EL (cell line): ENCODE results near the gene COQ4.
"Not testable (repeated sequence)": the region's sequence is repeated elsewhere in the genome, so short reads cannot be mapped to it uniquely, and the experiment has no call there.

Source experiments
- DNase-seq: peaks from one replicate; pipeline ENCODE4 v3.0.0-alpha.2; 2016

Gene COQ4

GRCh38 chr9:128304136-128304970 is 18.3 kb upstream of the COQ4 start:
- no peak for DNase-seq

DNA sequence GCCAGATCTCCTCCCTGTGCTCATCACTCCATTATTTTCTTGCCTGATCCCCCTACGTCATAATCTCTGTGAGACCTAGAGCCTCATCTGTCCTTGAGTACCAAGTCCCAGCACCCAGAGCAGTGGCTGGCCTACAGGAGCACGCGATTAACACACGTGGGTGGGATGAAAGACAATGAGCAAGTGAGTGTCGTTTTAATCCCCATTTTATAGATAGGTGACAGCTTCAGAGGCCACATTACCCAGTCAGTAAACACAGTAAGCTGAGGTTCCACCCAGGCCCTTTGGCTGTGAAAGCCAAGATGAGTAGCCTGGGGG is 17.7 kb upstream of the COQ4 start:
- no peak for DNase-seq

- no peak for DNase-seq
Measured at GRCh38 chr9:128309551-128309950, 13.1 kb upstream of the COQ4 start.

- DNase-seq, result no peak
Measured at GRCh38 chr9:128310461-128310860, 12.2 kb upstream of the COQ4 start.

DNA sequence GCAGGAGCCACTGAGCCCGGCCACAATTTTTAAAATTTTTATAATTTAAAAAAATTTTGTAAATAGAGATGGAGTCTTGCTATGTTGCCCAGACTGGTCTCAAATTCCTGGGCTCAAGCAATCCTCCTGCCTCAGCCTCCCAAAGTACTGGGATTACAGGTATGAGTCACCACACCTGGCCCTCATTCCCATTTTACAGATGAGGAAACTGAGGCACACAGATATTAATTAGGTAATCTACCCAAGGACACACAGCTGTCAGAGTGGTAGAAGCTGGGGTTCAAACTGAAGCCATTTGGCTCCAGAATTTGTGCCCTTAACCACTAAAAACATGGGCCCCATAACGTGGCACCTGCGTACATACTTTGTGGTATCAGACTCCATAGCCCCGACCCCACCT is 7.9 kb upstream of the COQ4 start:
- no peak for DNase-seq

GRCh38 chr9:128316421-128316820 is 6.2 kb upstream of the COQ4 start:
- no peak for DNase-seq

GRCh38 chr9:128317629-128318028 is 5.0 kb upstream of the COQ4 start:
- DNase-seq, result no peak

DNA sequence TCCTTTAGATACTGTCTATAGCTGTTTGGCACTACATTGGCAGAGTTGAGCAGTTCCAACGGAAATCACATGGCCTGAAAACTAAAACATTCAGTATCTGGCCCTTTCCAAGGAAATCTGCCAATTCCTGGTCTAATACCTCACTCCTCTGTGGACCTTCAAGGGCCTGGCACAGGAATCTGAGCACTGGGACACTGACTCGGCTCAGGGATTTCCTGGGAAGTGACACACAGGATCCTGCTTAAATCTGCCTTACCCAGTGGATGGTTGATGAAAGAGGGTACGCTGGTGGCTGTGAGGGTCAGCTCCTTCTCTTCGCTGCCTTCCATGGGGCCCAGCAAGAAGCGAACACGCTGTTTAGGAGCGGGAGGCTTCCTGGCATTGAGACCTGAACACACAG is 1.3 kb upstream of the COQ4 start:
- no peak for DNase-seq

GRCh38 chr9:128321879-128322403 is 698 bp upstream of the COQ4 start:
- no peak for DNase-seq

DNA sequence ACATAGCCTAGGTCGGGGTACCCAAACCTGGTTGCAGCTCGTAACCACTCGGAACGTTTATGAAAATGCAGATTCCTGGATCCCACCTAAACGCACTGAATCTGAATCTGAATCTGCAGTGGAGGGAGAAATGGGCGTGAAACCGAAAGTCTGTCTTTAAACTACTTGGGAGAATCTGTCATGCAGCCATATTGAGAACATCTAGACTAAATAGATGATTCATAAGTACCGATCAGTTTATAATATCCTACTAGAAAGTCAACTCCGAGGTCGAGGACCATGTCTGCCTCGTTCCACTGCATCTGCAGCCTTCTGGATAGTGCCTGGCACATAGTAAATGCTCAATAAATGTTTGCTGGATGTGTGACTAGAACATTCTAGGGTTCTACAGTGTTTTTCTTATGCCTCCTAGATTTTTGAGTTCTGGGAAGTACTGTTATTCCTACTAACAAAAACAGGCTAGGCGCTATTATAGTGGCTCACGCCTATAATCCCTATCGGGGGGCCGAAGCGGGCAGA is 632 bp downstream of the COQ4 start:
- peak; percentile 29 for DNase-seq

DNA sequence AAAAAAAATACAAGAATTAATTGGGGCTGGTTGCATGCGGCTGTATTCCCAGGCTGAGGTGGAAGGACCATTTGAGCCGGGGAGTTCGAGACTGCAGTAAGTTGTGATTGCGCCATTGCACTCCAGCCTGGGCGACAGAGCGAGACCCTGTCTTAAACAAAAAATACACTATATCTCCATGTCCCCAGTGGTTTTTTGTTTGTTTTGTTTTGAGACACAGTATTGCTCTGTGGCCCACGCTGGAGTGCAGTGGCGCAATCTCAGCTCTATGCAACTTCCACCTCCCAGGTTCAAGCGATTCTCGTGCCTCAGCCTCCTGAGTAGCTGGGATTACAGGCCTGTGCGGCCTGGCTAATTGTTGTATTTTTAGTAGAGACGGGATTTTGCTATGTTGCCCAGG is 1.2 kb downstream of the COQ4 start:
- no peak for DNase-seq

GRCh38 chr9:128324401-128324800 is 1.8 kb downstream of the COQ4 start:
- no peak for DNase-seq

GRCh38 chr9:128325629-128326028 is 3.0 kb downstream of the COQ4 start:
- no peak for DNase-seq

DNA sequence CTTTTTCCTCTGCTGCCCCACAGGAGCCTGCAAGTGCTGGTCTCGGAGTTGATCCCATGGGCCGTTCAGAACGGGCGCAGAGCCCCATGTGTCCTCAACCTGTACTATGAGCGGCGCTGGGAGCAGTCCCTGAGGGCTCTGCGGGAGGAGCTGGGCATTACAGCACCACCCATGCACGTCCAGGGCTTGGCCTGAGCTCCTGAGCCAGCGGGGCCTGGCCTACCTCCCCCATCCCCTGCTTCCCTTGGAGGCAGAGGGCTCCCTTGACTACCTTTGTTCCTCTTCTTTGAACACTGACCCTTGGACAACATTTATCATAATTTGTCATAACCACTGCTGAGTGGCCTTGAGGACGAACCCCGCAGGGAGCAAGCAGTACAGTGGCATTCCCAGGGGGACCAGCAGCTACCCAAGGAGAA is 10.8 kb downstream of the COQ4 start:
- no peak for DNase-seq

- DNase-seq, result no peak
Measured at GRCh38 chr9:128335161-128335560, 12.5 kb downstream of the COQ4 start.

- DNase-seq, result no peak
Measured at GRCh38 chr9:128335914-128336313, 13.3 kb downstream of the COQ4 start.

DNA sequence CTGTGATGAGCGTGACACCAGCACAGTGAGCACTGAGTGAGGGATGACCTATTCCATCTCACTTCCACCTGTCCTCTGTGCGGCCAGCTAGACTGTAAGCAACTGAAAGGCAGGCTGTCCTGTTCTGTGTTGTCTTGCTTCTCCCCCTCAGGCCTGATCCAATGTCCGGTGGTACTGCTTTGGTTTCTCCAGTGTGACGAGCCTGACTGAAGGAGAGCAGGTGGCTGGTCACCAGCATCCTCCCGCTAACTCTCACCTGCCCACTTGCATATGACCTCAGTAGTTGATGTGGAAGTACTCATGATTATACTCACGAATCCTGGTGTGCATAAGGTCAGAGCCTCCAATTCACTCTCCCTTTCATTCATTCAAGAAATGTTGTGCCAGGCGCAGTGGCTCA is 15.3 kb downstream of the COQ4 start:
- no peak for DNase-seq

DNA sequence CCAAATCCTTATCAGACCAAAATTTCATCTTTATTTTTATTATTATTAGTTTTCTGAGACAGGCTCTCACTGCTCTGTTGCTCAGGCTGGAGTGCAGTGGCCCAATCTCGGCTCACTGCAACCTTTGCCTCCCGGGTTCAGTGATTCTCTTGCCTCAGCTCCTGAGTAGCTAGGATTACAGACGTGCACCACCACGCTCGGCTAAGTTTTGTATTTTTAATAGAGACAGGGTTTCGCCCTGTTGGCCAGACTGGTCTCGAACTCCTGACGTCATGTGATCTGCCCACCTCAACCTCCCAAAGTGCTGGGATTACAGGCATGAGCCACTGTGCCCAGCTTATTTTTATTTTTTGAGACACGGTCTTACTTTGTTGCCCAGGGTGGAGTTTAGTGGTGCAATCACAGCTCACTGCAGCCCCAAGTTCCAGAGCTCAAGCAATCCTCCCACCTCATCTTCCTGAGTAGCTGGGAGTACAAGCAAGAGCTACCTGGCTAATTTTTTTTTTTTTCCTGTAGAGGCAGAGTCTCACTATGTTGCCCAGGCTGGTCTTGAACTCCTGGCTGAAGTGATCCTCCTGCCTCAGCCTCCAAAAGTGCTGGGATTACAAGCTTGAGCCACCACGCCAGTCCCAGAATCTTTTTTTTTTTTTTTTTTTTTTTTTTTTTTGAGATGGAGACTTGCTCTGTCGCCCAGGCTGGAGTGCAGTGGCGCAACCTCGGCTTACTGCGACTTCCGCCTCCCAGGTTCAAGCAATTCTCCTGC is 16.4 kb downstream of the COQ4 start:
- not testable (repeated sequence) for DNase-seq

GRCh38 chr9:128339761-128340690 is 17.4 kb downstream of the COQ4 start, which contains the start of gene SLC27A4:
TSS of gene SLC27A4 (plus strand) at chr9:128340527. CDS start at chr9:128343133, 2,606 bp downstream.
- peak; percentile 80 for DNase-seq

- DNase-seq, result peak; percentile 13
Measured at GRCh38 chr9:128340691-128341434, 18.2 kb downstream of the COQ4 start.

GRCh38 chr9:128341435-128341849 is 18.8 kb downstream of the COQ4 start:
- DNase-seq, result peak; percentile 78
